RWPE2 (cell line): ENCODE data around the gene ABCC1.

Source experiments
- ATAC-seq: fragments of 200-7000 bp; cut with Tn5 transposase; 3 replicates; pipeline ENCODE4 v1.9.1; 2021; ENCODE audit warnings: low read depth
- DNase-seq: peaks from one replicate; pipeline ENCODE4 v3.0.0-alpha.2; 2020; ENCODE audit warnings: low spot score
- H3K27ac ChIP-seq: fragments of 450-650 bp; 2 replicates; pipeline ENCODE4 v1.5.1; 2017; ENCODE audit warnings: mild to moderate bottlenecking; ENCODE audit not compliant: poor library complexity, severe bottlenecking
- H3K27me3 ChIP-seq: fragments of 250-450 bp; sonication (Bioruptor Pico); 2 replicates; pipeline ENCODE4 v1.5.1; 2021; ENCODE audit warnings: mild to moderate bottlenecking, moderate library complexity; ENCODE audit not compliant: insufficient read depth, poor library complexity, severe bottlenecking
- H3K36me3 ChIP-seq: fragments of 250-450 bp; sonication (Bioruptor Pico); 2 replicates; pipeline ENCODE4 v1.5.1; 2020; ENCODE audit warnings: low read depth, mild to moderate bottlenecking, moderate library complexity
- H3K4me1 ChIP-seq: fragments of 250-450 bp; sonication (Bioruptor Pico); 2 replicates; pipeline ENCODE4 v1.5.1; 2021; ENCODE audit warnings: mild to moderate bottlenecking, moderate library complexity; ENCODE audit not compliant: insufficient read depth, poor library complexity, severe bottlenecking
- H3K4me3 ChIP-seq: fragments of 250-450 bp; sonication (Bioruptor Pico); 2 replicates; pipeline ENCODE4 v1.5.1; 2021; ENCODE audit warnings: mild to moderate bottlenecking, moderate library complexity; ENCODE audit not compliant: severe bottlenecking
- H3K9me3 ChIP-seq: fragments of 250-450 bp; sonication (Bioruptor Pico); 2 replicates; pipeline ENCODE4 v1.5.1; 2021; ENCODE audit warnings: mild to moderate bottlenecking, moderate library complexity; ENCODE audit not compliant: severe bottlenecking
- TF ChIP-seq, protein P1 (sequence below): fragments of 450-650 bp; IDR thresholded peaks from one replicate; pipeline ENCODE4 v1.5.1; 2017; ENCODE audit warnings: mild to moderate bottlenecking, moderate library complexity; ENCODE audit not compliant: poor library complexity, severe bottlenecking

The ABCC1 gene

DNA sequence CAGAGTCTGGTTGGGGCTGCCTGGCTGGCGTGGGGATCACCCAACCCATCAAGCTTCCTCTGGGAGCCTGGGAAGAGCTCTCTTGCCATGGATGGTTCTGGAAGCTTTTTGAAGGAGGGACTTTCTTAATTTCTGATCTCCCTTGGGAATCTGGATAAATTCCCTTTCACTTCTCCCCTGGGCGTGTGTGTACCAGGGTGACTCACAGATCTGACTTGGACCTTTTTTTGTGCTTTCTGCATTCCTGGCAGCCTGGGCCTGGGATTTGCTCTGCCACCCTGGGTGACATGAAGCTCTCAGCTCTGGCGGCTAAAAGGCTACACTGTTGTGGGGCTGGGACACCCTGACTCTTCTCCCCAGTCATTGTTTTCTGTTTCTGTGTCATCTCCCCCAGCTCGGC lies 70.1 kb downstream of the ABCC1 start:
- H3K36me3 ChIP-seq, result peaks cover 49% of the 10 kb centered on the region

DNA sequence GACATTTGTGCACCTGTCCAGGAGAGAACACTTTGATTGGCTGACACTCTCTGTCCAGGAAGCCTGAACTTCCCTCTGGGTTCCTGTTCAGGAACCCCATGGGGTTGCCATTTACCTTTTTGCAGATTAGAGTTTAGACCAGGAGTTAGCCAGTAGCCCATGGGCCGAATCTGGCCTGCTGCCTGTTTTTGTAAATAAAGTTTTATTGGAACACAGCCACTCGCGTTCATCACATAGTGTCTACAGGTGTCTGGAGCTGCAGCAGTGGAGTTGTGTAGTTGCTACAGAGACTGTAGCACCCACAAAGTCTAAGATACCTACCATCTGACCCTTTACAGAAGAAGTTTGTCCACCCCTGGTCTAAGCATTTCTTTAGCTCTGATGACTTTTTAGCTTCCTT lies 70.9 kb downstream of the ABCC1 start:
- no peak overlapping the region for H3K27ac ChIP-seq

More for the DNA sequence above, 70.1 kb downstream of the ABCC1 start:
- Histone ChIP-seq H3K27ac (peak overlapping the region; percentile 8), H3K4me1 (peaks cover 27% of the 10 kb centered on the region), H3K9me3 (no peaks in the 10 kb centered on the region), H3K4me3 (no peak overlapping the region), H3K27me3 (no peaks in the 10 kb centered on the region)
- TF ChIP-seq, protein P1, sequence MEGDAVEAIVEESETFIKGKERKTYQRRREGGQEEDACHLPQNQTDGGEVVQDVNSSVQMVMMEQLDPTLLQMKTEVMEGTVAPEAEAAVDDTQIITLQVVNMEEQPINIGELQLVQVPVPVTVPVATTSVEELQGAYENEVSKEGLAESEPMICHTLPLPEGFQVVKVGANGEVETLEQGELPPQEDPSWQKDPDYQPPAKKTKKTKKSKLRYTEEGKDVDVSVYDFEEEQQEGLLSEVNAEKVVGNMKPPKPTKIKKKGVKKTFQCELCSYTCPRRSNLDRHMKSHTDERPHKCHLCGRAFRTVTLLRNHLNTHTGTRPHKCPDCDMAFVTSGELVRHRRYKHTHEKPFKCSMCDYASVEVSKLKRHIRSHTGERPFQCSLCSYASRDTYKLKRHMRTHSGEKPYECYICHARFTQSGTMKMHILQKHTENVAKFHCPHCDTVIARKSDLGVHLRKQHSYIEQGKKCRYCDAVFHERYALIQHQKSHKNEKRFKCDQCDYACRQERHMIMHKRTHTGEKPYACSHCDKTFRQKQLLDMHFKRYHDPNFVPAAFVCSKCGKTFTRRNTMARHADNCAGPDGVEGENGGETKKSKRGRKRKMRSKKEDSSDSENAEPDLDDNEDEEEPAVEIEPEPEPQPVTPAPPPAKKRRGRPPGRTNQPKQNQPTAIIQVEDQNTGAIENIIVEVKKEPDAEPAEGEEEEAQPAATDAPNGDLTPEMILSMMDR, result no peak
- no peak for DNase-seq
- ATAC-seq, result no peak

DNA sequence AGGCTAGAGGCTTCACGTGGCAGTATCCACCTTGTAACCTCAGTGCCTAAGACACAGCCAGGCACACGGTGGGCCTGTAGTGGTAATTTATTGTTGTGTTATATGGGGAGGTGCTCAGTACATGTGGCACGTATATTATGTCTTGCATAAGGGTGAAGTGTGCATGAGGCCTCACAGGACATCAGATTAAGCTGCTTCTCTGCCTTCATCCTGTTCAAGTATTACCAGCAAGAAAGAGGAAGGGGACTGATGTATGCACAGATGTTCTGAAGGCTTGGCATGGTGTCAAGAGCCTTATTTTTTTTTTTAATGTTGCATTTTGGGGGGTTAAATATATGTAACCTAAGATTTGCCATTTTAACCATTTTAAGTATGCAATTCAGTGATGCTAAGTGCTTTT lies 71.6 kb downstream of the ABCC1 start:
- H3K27ac ChIP-seq, result peak overlapping the region; percentile 52
- H3K36me3 ChIP-seq, result peaks cover 58% of the 10 kb centered on the region

More for the DNA sequence above, 70.9 kb downstream of the ABCC1 start:
- Histone ChIP-seq H3K4me1 (peaks cover 27% of the 10 kb centered on the region), H3K36me3 (peaks cover 52% of the 10 kb centered on the region), H3K4me3 (no peak overlapping the region), H3K9me3 (no peaks in the 10 kb centered on the region), H3K27me3 (no peaks in the 10 kb centered on the region)
- TF ChIP-seq, protein P1, result no peak
- ATAC-seq (no peak), DNase-seq (no peak)

DNA sequence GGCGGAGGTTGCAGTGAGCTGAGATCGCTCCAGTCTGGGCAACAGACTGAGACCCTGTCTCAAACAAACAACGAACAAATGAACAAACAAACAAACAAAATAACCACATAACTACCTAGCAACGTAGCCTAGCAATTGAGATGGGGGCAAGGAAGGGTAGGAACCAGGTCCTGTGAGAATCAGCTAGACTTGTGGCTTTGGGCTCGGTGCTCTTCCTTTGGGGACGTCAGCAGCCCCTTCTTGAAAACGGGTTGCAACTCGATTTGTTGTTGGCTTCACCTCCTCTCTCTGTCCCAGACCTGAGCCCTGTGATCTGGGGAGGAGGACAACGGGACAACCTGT lies 72.2 kb downstream of the ABCC1 start:
- Histone ChIP-seq H3K4me3 (no peak overlapping the region), H3K27me3 (no peaks in the 10 kb centered on the region), H3K9me3 (no peaks in the 10 kb centered on the region), H3K27ac (peak overlapping the region; percentile 52), H3K4me1 (peaks cover 27% of the 10 kb centered on the region), H3K36me3 (peaks cover 53% of the 10 kb centered on the region)
- TF ChIP-seq, protein P1, result no peak
- DNase-seq (no peak), ATAC-seq (no peak)

More for the DNA sequence above, 71.6 kb downstream of the ABCC1 start:
- TF ChIP-seq, protein P1, result no peak
- peaks cover 27% of the 10 kb centered on the region for H3K4me1 ChIP-seq
- ATAC-seq (no peak), DNase-seq (no peak)
- H3K27me3 ChIP-seq, result no peaks in the 10 kb centered on the region
- H3K9me3 ChIP-seq, result no peaks in the 10 kb centered on the region
- H3K4me3 ChIP-seq, result no peak overlapping the region

DNA sequence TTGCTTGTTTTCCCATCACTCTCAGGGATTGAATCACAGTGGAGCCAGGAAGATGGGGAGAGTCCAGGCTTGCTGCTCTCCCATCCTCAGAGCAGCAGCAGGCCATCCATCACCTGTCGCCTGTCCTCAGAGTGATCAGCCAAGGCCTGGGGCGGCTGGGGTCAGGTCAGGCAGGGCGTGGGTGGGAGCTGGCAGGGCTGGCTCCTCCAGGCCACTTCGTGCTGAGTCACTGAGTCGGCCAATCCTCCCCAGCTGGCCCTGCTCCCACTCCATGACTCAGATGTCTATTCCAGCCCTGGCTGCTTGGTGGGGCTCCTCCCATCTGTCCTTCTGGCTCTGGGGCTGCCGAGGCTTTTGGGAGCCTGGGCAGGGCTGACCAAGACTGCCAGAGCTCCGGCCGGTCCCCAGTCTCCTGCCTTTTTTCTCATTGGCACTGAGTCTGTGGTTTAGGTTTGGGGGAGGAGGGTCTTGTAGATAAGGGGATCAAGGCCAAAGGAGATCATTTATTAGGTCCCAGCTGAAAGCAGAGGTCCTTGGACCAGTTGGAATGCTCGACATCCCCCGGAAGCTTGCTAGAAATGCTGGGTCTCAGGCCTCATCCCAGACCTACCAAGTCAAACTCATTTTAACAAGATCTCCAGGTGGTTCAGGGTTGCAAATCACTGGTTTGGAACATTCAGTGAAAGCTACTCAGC lies 72.7 kb downstream of the ABCC1 start:
- Histone ChIP-seq H3K9me3 (no peaks in the 10 kb centered on the region), H3K4me3 (no peak overlapping the region), H3K4me1 (peaks cover 27% of the 10 kb centered on the region), H3K27me3 (no peaks in the 10 kb centered on the region), H3K36me3 (peaks cover 53% of the 10 kb centered on the region), H3K27ac (peak overlapping the region; percentile 52)
- peak; percentile 95 for DNase-seq
- peak; percentile 99 for ATAC-seq
- TF ChIP-seq, protein P1, result no peak
